GM23248 (cell line): ENCODE measurements around the gene TMC1. TPM values are rescaled to one million over a fixed set of nuclear protein-coding genes. Genes with fewer than 3 reads are reported as not detected.

ENCODE experiments used
- DNase-seq: peaks from one replicate; pipeline ENCODE4 v3.0.0-alpha.2; 2015
- H2AFZ ChIP-seq: fragments of 200-600 bp; sonication (generic); 2 replicates; pipeline ENCODE4 v1.6.1; 2016; ENCODE audit warnings: antibody characterized with exemption
- H3F3A ChIP-seq: fragments of 200-600 bp; sonication (generic); 2 replicates; pipeline ENCODE4 v1.6.1; 2016; ENCODE audit warnings: mild to moderate bottlenecking, antibody characterized with exemption, mixed run types; ENCODE audit not compliant: insufficient read depth
- H3K27ac ChIP-seq: fragments of 200-600 bp; sonication (generic); 2 replicates; pipeline ENCODE4 v1.5.1; 2016; ENCODE audit warnings: mild to moderate bottlenecking
- H3K27me3 ChIP-seq: fragments of 200-600 bp; sonication (generic); replicated peaks from 2 replicates; pipeline ENCODE4 v1.6.1; 2016; ENCODE audit warnings: mild to moderate bottlenecking; ENCODE audit not compliant: insufficient read depth
- H3K36me3 ChIP-seq: fragments of 200-600 bp; sonication (generic); 2 replicates; pipeline ENCODE4 v1.6.1; 2016; ENCODE audit warnings: low read depth, mild to moderate bottlenecking
- H3K4me1 ChIP-seq: fragments of 200-600 bp; sonication (generic); 2 replicates; pipeline ENCODE4 v1.6.1; 2016; ENCODE audit warnings: mild to moderate bottlenecking; ENCODE audit not compliant: insufficient read depth
- H3K4me2 ChIP-seq: fragments of 200-600 bp; sonication (generic); one replicate; pipeline ENCODE4 v1.6.1; 2016; ENCODE audit warnings: mild to moderate bottlenecking; ENCODE audit not compliant: unreplicated experiment
- H3K4me3 ChIP-seq: fragments of 200-600 bp; sonication (generic); 2 replicates; pipeline ENCODE4 v1.5.1; 2016; ENCODE audit warnings: mild to moderate bottlenecking
- H3K79me2 ChIP-seq: fragments of 200-600 bp; sonication (generic); 2 replicates; pipeline ENCODE4 v1.6.1; 2016; ENCODE audit warnings: mild to moderate bottlenecking; ENCODE audit not compliant: insufficient read depth
- H3K9ac ChIP-seq: fragments of 200-600 bp; sonication (generic); 2 replicates; pipeline ENCODE4 v1.6.1; 2016; ENCODE audit warnings: mild to moderate bottlenecking
- H3K9me2 ChIP-seq: fragments of 200-600 bp; sonication (generic); 2 replicates; pipeline ENCODE4 v1.6.1; 2016; ENCODE audit warnings: mixed run types, mild to moderate bottlenecking, moderate library complexity; ENCODE audit not compliant: insufficient read depth
- H3K9me3 ChIP-seq: fragments of 200-600 bp; sonication (generic); one replicate; pipeline ENCODE4 v1.6.1; 2017; ENCODE audit warnings: low read depth
- H4K20me1 ChIP-seq: fragments of 200-600 bp; sonication (generic); 2 replicates; pipeline ENCODE4 v1.6.0; 2016; ENCODE audit not compliant: insufficient read depth
- EZH2 ChIP-seq: fragments of 200-600 bp; sonication (generic); IDR thresholded peaks from 2 replicates; pipeline ENCODE4 v1.6.1; 2018; ENCODE audit warnings: antibody characterized with exemption, mild to moderate bottlenecking; ENCODE audit not compliant: insufficient read depth, poor library complexity, severe bottlenecking
- EZH2phosphoT487 ChIP-seq: fragments of 200-600 bp; sonication (generic); IDR thresholded peaks from 2 replicates; pipeline ENCODE4 v1.6.1; 2018; ENCODE audit warnings: antibody characterized with exemption, moderate library complexity, mild to moderate bottlenecking, low read depth; ENCODE audit not compliant: insufficient read depth
- WGBS, 2 experiments: methylation state at CpG; one replicate each; pipeline ENCODE4 v1.1.6; 2015 to 2017; ENCODE audit warnings: low lambda C conversion rate in 2 of 2, low coverage in 1 of 2; ENCODE audit errors: missing lambda C conversion rate in 2 of 2; 5-methylcytosine and 5-hydroxymethylcytosine counted together
- in situ Hi-C: fragments of 300-500 bp; cut with MboI; formaldehyde crosslinking; loops from 2 replicates; pipeline ENCODE4 v1.15.0; 2020
- polyA plus RNA-seq: library from polyadenylated mRNA; unstranded; fragments of >200 nt; fragmentation: Nextera tagmentation; extraction: Ambion mirVana; gene quantifications from 2 replicates; pipeline ENCODE4 v1.2.1, GENCODE V29; 2016
- total RNA-seq: library from RNA; depleted of rRNA; stranded (reverse); fragments of >200 nt; shearing (Covaris generic); gene quantifications from 2 replicates; pipeline ENCODE4 v1.2.3, GENCODE V29; 2014

TMC1 gene
- total and polyA plus RNA-seq, 2 experiments from 2014 or later = 0.45 TPM; not detected in 1

GRCh38 chr9:72871685-72872084 is 350.3 kb downstream of the TMC1 start:
- Histone ChIP-seq H3K9me2 (no peaks in the 10 kb centered on the region), H3K4me2 (peak overlapping the region; percentile 70), H2AFZ (peak overlapping the region; percentile 62), H4K20me1 (no peaks in the 10 kb centered on the region), H3F3A (no peaks in the 10 kb centered on the region), H3K9ac (0 out of 2 replicates have a peak overlapping the region, but pooled peaks have one; percentile 19), H3K79me2 (no peaks in the 10 kb centered on the region), H3K27me3 (no peaks in the 10 kb centered on the region), H3K27ac (no peak overlapping the region), H3K4me1 (peaks cover 5% of the 10 kb centered on the region; the same call in 1 of the 2 replicates), H3K9me3 (no peaks in the 10 kb centered on the region), H3K4me3 (peak overlapping the region; percentile 54), H3K36me3 (no peaks in the 10 kb centered on the region)
- in situ Hi-C loops = no loop called here
- peak; percentile 50 for DNase-seq
- TF ChIP-seq EZH2 = no peak
- TF ChIP-seq EZH2phosphoT487 = no peak
- WGBS, 2 experiments = 20 to 23% methylated on average over 3 of the region's 3 CpGs

- Histone ChIP-seq H2AFZ (no peak overlapping the region), H3K4me2 (no peak overlapping the region), H3K79me2 (no peaks in the 10 kb centered on the region), H3K27me3 (no peaks in the 10 kb centered on the region), H3K27ac (no peak overlapping the region), H3F3A (no peaks in the 10 kb centered on the region), H3K4me3 (no peak overlapping the region), H3K4me1 (peaks cover 5% of the 10 kb centered on the region; the same call in 1 of the 2 replicates), H3K36me3 (no peaks in the 10 kb centered on the region), H4K20me1 (no peaks in the 10 kb centered on the region), H3K9me2 (no peaks in the 10 kb centered on the region), H3K9ac (no peak overlapping the region), H3K9me3 (no peaks in the 10 kb centered on the region)
- in situ Hi-C loops = no loop called here
- DNase-seq = no peak
- 93 to 96% methylated on average over 2 of the region's 2 CpGs for WGBS, 2 experiments
- no peak for TF ChIP-seq EZH2phosphoT487
- TF ChIP-seq EZH2 = no peak
Measured at GRCh38 chr9:72872718-72873117, 351.3 kb downstream of the TMC1 start.

GRCh38 chr9:72873456-72873855 is 352.0 kb downstream of the TMC1 start:
- H3K27ac ChIP-seq = no peak overlapping the region
- TF ChIP-seq EZH2 (no peak), EZH2phosphoT487 (no peak)
- no peak overlapping the region for H3K4me2 ChIP-seq
- H3K27me3 ChIP-seq = no peaks in the 10 kb centered on the region
- no peak overlapping the region for H3K4me3 ChIP-seq
- DNase-seq = no peak
- peaks cover 5% of the 10 kb centered on the region; the same call in 1 of the 2 replicates for H3K4me1 ChIP-seq
- H3K79me2 ChIP-seq = no peaks in the 10 kb centered on the region
- WGBS, 2 experiments = 48% methylated on average over 1 of the region's 1 CpG
- no peaks in the 10 kb centered on the region for H3K9me2 ChIP-seq
- in situ Hi-C loops = no loop called here
- H3F3A ChIP-seq = no peaks in the 10 kb centered on the region
- no peaks in the 10 kb centered on the region for H4K20me1 ChIP-seq
- no peak overlapping the region for H2AFZ ChIP-seq
- H3K9me3 ChIP-seq = no peaks in the 10 kb centered on the region
- no peaks in the 10 kb centered on the region for H3K36me3 ChIP-seq
- H3K9ac ChIP-seq = no peak overlapping the region

- Histone ChIP-seq H3K36me3 (no peaks in the 10 kb centered on the region), H3K4me1 (peaks cover 5% of the 10 kb centered on the region; the same call in 1 of the 2 replicates), H3K9ac (no peak overlapping the region), H3F3A (no peaks in the 10 kb centered on the region), H3K9me2 (no peaks in the 10 kb centered on the region), H3K27ac (no peak overlapping the region), H3K9me3 (no peaks in the 10 kb centered on the region), H3K79me2 (no peaks in the 10 kb centered on the region), H3K4me3 (no peak overlapping the region), H3K27me3 (no peaks in the 10 kb centered on the region), H4K20me1 (no peaks in the 10 kb centered on the region), H2AFZ (no peak overlapping the region), H3K4me2 (no peak overlapping the region)
- no peak for TF ChIP-seq EZH2phosphoT487
- TF ChIP-seq EZH2 = no peak
- DNase-seq = no peak
- 94 to 97% methylated on average over 2 of the region's 2 CpGs for WGBS, 2 experiments
- in situ Hi-C loops = no loop called here
Measured at GRCh38 chr9:72874344-72874743, 352.9 kb downstream of the TMC1 start.

- Histone ChIP-seq H4K20me1 (no peaks in the 10 kb centered on the region), H3K27me3 (no peaks in the 10 kb centered on the region), H3K36me3 (no peaks in the 10 kb centered on the region), H3K4me2 (no peak overlapping the region), H3K27ac (no peak overlapping the region), H3K9me2 (no peaks in the 10 kb centered on the region), H2AFZ (no peak overlapping the region), H3K9me3 (no peaks in the 10 kb centered on the region), H3F3A (no peaks in the 10 kb centered on the region), H3K4me1 (peaks cover 5% of the 10 kb centered on the region; the same call in 1 of the 2 replicates), H3K9ac (no peak overlapping the region), H3K79me2 (no peaks in the 10 kb centered on the region), H3K4me3 (no peak overlapping the region)
- in situ Hi-C loops = no loop called here
- no peak for TF ChIP-seq EZH2
- TF ChIP-seq EZH2phosphoT487 = no peak
- no peak for DNase-seq
Measured at GRCh38 chr9:72875221-72875620, 353.8 kb downstream of the TMC1 start.
